ENCODE results near the gene IL1A.

Gene IL1A

DNA sequence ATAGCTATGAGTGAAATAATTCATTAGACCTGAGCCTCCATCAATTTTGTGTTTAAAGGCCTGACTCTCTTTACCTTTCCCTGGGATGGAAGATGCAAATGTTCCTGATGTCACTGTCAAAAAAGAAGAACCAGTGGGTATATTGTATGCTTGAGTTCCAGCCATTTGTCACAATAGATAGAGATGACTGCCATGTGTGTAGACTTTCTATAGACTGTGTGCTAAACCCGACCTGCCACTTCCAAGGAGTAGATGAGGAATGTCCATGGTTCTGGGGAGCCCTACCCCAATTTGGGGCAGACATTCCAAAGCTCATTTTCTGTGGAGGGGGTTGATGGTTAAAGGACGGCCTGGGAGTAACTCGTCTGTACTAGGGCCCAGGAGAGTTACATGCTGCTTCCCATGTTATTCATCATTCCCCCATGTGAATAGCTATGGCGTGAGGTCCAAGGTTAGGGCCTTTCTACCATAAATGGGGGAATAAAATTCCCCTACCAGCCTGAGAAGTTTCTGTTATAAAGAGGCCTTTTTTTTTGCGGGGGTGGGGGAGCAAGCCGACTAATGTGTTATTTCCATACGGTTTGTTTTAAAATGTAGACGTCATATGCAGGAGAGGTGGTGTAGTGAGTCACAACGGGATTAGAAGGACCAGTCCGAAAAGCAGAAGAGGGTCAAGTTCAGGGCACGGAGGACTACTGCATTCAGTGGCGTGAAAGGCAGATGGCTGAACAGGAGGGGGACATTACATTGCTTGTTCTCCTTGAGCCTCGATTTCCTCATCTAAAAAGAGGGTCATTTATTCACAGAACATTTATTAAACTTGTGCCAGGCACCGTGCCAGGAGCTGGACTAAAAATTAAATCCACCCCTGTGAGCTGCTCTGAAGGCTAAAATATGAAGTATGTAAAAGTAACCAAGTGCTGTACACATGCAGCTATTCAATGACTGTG, 28.3 kb upstream of the IL1A start:
- 0 out of 2 replicates have a peak, but pooled peaks cover 7% of the 10 kb centered on the region for H3K27me3 ChIP-seq (ENCODE audit: insufficient read depth, low read length)
- TF ChIP-seq EZH2 (IDR thresholded peaks at IDR 0.05; ENCODE audit: borderline replicate concordance, low read length), result no peak
- TF ChIP-seq, protein P1, sequence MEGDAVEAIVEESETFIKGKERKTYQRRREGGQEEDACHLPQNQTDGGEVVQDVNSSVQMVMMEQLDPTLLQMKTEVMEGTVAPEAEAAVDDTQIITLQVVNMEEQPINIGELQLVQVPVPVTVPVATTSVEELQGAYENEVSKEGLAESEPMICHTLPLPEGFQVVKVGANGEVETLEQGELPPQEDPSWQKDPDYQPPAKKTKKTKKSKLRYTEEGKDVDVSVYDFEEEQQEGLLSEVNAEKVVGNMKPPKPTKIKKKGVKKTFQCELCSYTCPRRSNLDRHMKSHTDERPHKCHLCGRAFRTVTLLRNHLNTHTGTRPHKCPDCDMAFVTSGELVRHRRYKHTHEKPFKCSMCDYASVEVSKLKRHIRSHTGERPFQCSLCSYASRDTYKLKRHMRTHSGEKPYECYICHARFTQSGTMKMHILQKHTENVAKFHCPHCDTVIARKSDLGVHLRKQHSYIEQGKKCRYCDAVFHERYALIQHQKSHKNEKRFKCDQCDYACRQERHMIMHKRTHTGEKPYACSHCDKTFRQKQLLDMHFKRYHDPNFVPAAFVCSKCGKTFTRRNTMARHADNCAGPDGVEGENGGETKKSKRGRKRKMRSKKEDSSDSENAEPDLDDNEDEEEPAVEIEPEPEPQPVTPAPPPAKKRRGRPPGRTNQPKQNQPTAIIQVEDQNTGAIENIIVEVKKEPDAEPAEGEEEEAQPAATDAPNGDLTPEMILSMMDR (IDR thresholded peaks at IDR 0.05; ENCODE audit: low read length), result no peak
- H3K9me2 ChIP-seq (ENCODE audit: low read depth, low read length), result no peaks in the 10 kb centered on the region
- no peak overlapping the region for H3K4me2 ChIP-seq (ENCODE audit: low read length)
- no peaks in the 10 kb centered on the region for H3K36me3 ChIP-seq (ENCODE audit: insufficient read depth, low read length)
- no peak overlapping the region for H2AFZ ChIP-seq (ENCODE audit: low read length)
- no peak overlapping the region for H3K4me3 ChIP-seq (ENCODE audit: low read depth, low read length, poor library complexity, severe bottlenecking)
- H3K9me3 ChIP-seq (ENCODE audit: low read length), result peaks cover under 1% of the 10 kb centered on the region; the same call in 1 of the 2 replicates
- no peaks in the 10 kb centered on the region for H4K20me1 ChIP-seq (ENCODE audit: insufficient read depth, low read length)
- H3K79me2 ChIP-seq (ENCODE audit: insufficient read depth, low read length), result no peaks in the 10 kb centered on the region
- no peak overlapping the region for H3K9ac ChIP-seq (ENCODE audit: low read length)
- H3K4me1 ChIP-seq (ENCODE audit: insufficient read depth, low read length, severe bottlenecking), result no peaks in the 10 kb centered on the region
- H3K27ac ChIP-seq (ENCODE audit: low read depth, low read length, poor library complexity, severe bottlenecking), result no peak overlapping the region
- no peaks in the 10 kb centered on the region for H3F3A ChIP-seq (ENCODE audit: insufficient read depth, low read length)

DNA sequence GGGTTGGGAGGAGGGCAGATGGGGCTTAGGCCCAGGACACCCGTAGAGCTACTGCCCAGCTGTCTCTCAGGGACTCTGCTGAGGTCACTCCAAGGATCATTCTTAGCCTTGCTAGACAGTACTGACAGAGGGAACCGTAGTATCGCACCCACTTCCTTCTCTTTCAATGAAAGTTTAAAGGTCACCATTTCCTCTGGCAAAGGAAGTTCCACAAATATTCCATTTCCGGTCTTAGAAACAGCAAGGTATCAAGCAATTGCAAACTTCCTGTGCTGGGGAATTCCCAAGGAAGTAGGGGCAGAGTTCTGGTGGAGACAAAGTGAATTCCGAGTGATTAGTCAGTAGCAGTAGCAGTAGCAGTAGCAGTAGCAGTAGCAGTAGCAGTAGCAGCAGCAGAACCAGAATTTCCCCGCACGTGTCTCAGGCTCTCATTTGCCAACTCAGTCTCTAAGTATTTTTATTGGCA, 27.6 kb upstream of the IL1A start:
- TF ChIP-seq, protein P1 (IDR thresholded peaks at IDR 0.05; ENCODE audit: low read length), result no peak
- no peak for TF ChIP-seq EZH2 (IDR thresholded peaks at IDR 0.05; ENCODE audit: borderline replicate concordance, low read length)
- H3K9me2 ChIP-seq (ENCODE audit: low read depth, low read length), result no peaks in the 10 kb centered on the region
- H3K36me3 ChIP-seq (ENCODE audit: insufficient read depth, low read length), result no peaks in the 10 kb centered on the region
- no peaks in the 10 kb centered on the region for H4K20me1 ChIP-seq (ENCODE audit: insufficient read depth, low read length)
- H3F3A ChIP-seq (ENCODE audit: insufficient read depth, low read length), result no peaks in the 10 kb centered on the region
- no peaks in the 10 kb centered on the region for H3K79me2 ChIP-seq (ENCODE audit: insufficient read depth, low read length)
- no peak overlapping the region for H3K9ac ChIP-seq (ENCODE audit: low read length)
- no peak overlapping the region for H3K4me2 ChIP-seq (ENCODE audit: low read length)
- no peaks in the 10 kb centered on the region for H3K4me1 ChIP-seq (ENCODE audit: insufficient read depth, low read length, severe bottlenecking)
- H3K27me3 ChIP-seq (ENCODE audit: insufficient read depth, low read length), result 0 out of 2 replicates have a peak, but pooled peaks cover 7% of the 10 kb centered on the region
- no peak overlapping the region for H3K27ac ChIP-seq (ENCODE audit: low read depth, low read length, poor library complexity, severe bottlenecking)
- H2AFZ ChIP-seq (ENCODE audit: low read length), result no peak overlapping the region
- peaks cover 3% of the 10 kb centered on the region; the same call in 1 of the 2 replicates for H3K9me3 ChIP-seq (ENCODE audit: low read length)
- H3K4me3 ChIP-seq (ENCODE audit: low read depth, low read length, poor library complexity, severe bottlenecking), result no peak overlapping the region

GRCh38 chr2:112811276-112811831, 27.1 kb upstream of the IL1A start:
- Histone ChIP-seq H3K36me3 (ENCODE audit: insufficient read depth, low read length) (no peaks in the 10 kb centered on the region), H3K4me2 (ENCODE audit: low read length) (no peak overlapping the region), H3K9me2 (ENCODE audit: low read depth, low read length) (no peaks in the 10 kb centered on the region), H3K79me2 (ENCODE audit: insufficient read depth, low read length) (no peaks in the 10 kb centered on the region), H3F3A (ENCODE audit: insufficient read depth, low read length) (no peaks in the 10 kb centered on the region), H3K27me3 (ENCODE audit: insufficient read depth, low read length) (0 out of 2 replicates have a peak, but pooled peaks cover 7% of the 10 kb centered on the region), H3K4me1 (ENCODE audit: insufficient read depth, low read length, severe bottlenecking) (no peaks in the 10 kb centered on the region), H3K9ac (ENCODE audit: low read length) (no peak overlapping the region), H3K4me3 (ENCODE audit: low read depth, low read length, poor library complexity, severe bottlenecking) (no peak overlapping the region), H4K20me1 (ENCODE audit: insufficient read depth, low read length) (no peaks in the 10 kb centered on the region), H2AFZ (ENCODE audit: low read length) (no peak overlapping the region), H3K27ac (ENCODE audit: low read depth, low read length, poor library complexity, severe bottlenecking) (no peak overlapping the region), H3K9me3 (ENCODE audit: low read length) (peaks cover 3% of the 10 kb centered on the region; the same call in 1 of the 2 replicates)
- TF ChIP-seq, protein P1 (IDR thresholded peaks at IDR 0.05; ENCODE audit: low read length), result no peak
- no peak for TF ChIP-seq EZH2 (IDR thresholded peaks at IDR 0.05; ENCODE audit: borderline replicate concordance, low read length)

Data from OCI-LY1 (cell line).